Natural killer cell (primary cell): ENCODE data around the gene TRERF1. TPM values are rescaled to one million over a fixed set of nuclear protein-coding genes. Genes with fewer than 3 reads are reported as not detected.

Source experiments
- ATAC-seq, 3 donors: fragments of 150-1000 bp in 2 of 3; fragments of 200-7000 bp in 1 of 3; cut with Tn5 transposase; 1 replicate in 1 of 3; 2 replicates in 2 of 3; pipeline ENCODE4 v1.10.0; 2021; ENCODE audit warnings: mild to moderate bottlenecking in 2 of 3, moderate library complexity in 2 of 3
- DNase-seq, 2 donors: peaks; one replicate each; pipeline versions ENCODE4 v3.0.0 to v3.0.0-alpha.2; 2013 to 2021; ENCODE audit warnings: mixed read lengths in 1 of 2
- H3K27ac ChIP-seq: one replicate; pipeline ENCODE4 v1.5.1; 2013; ENCODE audit warnings: mild to moderate bottlenecking, low read length
- H3K27me3 ChIP-seq: one replicate; pipeline ENCODE4 v1.6.1; 2013; ENCODE audit warnings: low read length; ENCODE audit not compliant: control insufficient read depth, insufficient read depth
- H3K36me3 ChIP-seq: one replicate; pipeline ENCODE4 v1.6.1; 2013; ENCODE audit warnings: low read length; ENCODE audit not compliant: control insufficient read depth, insufficient read depth
- H3K4me1 ChIP-seq: one replicate; pipeline ENCODE4 v1.6.1; 2013; ENCODE audit warnings: low read length; ENCODE audit not compliant: control insufficient read depth, insufficient read depth
- H3K4me3 ChIP-seq: one replicate; pipeline ENCODE4 v1.5.1; 2013; ENCODE audit warnings: low read length
- H3K9me3 ChIP-seq: one replicate; pipeline ENCODE4 v1.6.1; 2013; ENCODE audit warnings: low read length; ENCODE audit not compliant: control insufficient read depth, insufficient read depth
- H3K27ac Mint-ChIP-seq, 2 donors: one replicate each; pipeline ENCODE4 v1.8.0; 2022; ENCODE audit warnings: mild to moderate bottlenecking in 2 of 2, mixed read lengths in 2 of 2, moderate library complexity in 1 of 2
- H3K27me3 Mint-ChIP-seq, 2 donors: one replicate each; pipeline ENCODE4 v1.8.0; 2022; ENCODE audit warnings: low read depth in 2 of 2, mixed read lengths in 2 of 2
- H3K36me3 Mint-ChIP-seq: one replicate; pipeline ENCODE4 v1.8.0; 2022; ENCODE audit warnings: mixed read lengths
- H3K4me1 Mint-ChIP-seq, 2 donors: one replicate each; pipeline ENCODE4 v1.8.0; 2022; ENCODE audit warnings: mixed read lengths in 2 of 2
- H3K4me3 Mint-ChIP-seq: one replicate; pipeline ENCODE4 v1.8.0; 2022; ENCODE audit warnings: mild to moderate bottlenecking, moderate library complexity, mixed read lengths
- H3K9me3 Mint-ChIP-seq, 2 donors: one replicate each; pipeline ENCODE4 v1.8.0; 2022; ENCODE audit warnings: mixed read lengths in 2 of 2
- CTCF ChIP-seq: fragments of 200-600 bp; IDR thresholded peaks from one replicate; pipeline ENCODE4 v1.8.0; 2022; ENCODE audit warnings: antibody characterized with exemption
- WGBS: methylation state at CpG from one replicate; pipeline ENCODE4 v1.1.7; 2013; ENCODE audit warnings: missing lambda C conversion rate; ENCODE audit not compliant: insufficient coverage; 5-methylcytosine and 5-hydroxymethylcytosine counted together
- intact Hi-C: fragments of 100-400 bp; cut with micrococcal nuclease; formaldehyde crosslinking; loops from one replicate; pipeline ENCODE4 v1.14.2; 2022
- total RNA-seq, 4 donors: library from RNA; stranded (reverse); fragments of 120-200 nt in 1 of 4; gene quantifications; one replicate each; pipeline versions ENCODE4 v1.2.3 to v1.2.4, GENCODE V29; 2013 to 2022

Gene TRERF1
- total RNA-seq, 3 donors from 2014 or later (not counting 1 experiment from before 2014, with no cell fraction given) = 34.6 to 42.3 (median 38.6) TPM

GRCh38 chr6:42224222-42225028 is 227.3 kb downstream of the TRERF1 start:
- H3K27ac Mint-ChIP-seq = no peak overlapping the region
- Histone ChIP-seq H3K9me3 (no peaks in the 10 kb centered on the region), H3K4me1 (no peaks in the 10 kb centered on the region), H3K36me3 (peaks cover 12% of the 10 kb centered on the region), H3K4me3 (no peak overlapping the region), H3K27ac (no peak overlapping the region), H3K27me3 (no peaks in the 10 kb centered on the region)
- DNase-seq (no peak), ATAC-seq (no peak)
- TF ChIP-seq CTCF = no peak
- no peak overlapping the region for H3K4me3 Mint-ChIP-seq
- no peaks in the 10 kb centered on the region for H3K27me3 Mint-ChIP-seq
- H3K36me3 Mint-ChIP-seq = no peaks in the 10 kb centered on the region
- intact Hi-C loops = no loop called here
- H3K4me1 Mint-ChIP-seq = no peaks in the 10 kb centered on the region
- 82% methylated on average over 12 of the region's 12 CpGs for WGBS
- H3K9me3 Mint-ChIP-seq = no peaks in the 10 kb centered on the region

DNA sequence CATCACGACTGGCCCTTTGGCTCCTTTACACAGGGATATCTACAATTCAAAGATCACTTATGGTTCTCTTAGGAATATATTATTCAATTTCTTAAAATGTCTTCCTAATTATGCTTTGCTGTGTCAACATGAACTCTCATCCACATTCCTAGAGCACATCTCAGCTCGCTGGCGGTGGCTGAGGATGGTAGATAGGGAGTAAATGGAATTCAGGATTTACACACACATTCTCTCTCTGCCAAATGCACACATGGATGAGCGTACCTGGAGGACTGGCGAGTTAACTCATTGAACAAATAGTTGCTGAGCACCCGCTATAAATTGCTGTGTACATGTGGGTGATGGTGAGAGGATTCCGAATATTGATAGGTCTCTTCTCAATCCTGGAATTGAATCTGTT is 229.3 kb downstream of the TRERF1 start:
- no peak overlapping the region for H3K27ac ChIP-seq
- H3K36me3 Mint-ChIP-seq = no peaks in the 10 kb centered on the region
- H3K27ac Mint-ChIP-seq = no peak overlapping the region
- intact Hi-C loops = no loop called here
- no peak overlapping the region for H3K4me3 ChIP-seq
- no peak overlapping the region for H3K4me3 Mint-ChIP-seq
- no peak for TF ChIP-seq CTCF
- H3K27me3 Mint-ChIP-seq = no peaks in the 10 kb centered on the region
- no peaks in the 10 kb centered on the region for H3K9me3 ChIP-seq
- no peaks in the 10 kb centered on the region for H3K27me3 ChIP-seq
- H3K4me1 Mint-ChIP-seq = peaks cover 4 to 5% of the 10 kb centered on the region in 2 donors
- H3K4me1 ChIP-seq = peaks cover 6% of the 10 kb centered on the region
- no peak for ATAC-seq
- DNase-seq = no peak
- 89% methylated on average over 4 of the region's 7 CpGs for WGBS
- H3K36me3 ChIP-seq = peaks cover 1% of the 10 kb centered on the region
- no peaks in the 10 kb centered on the region for H3K9me3 Mint-ChIP-seq

- Mint-ChIP-seq H3K9me3 (no peaks in the 10 kb centered on the region), H3K4me3 (no peak overlapping the region)
Observed at GRCh38 chr6:42221546-42221945, 230.2 kb downstream of the TRERF1 start.

More at GRCh38 chr6:42221546-42221945, 230.2 kb downstream of the TRERF1 start:
- Histone ChIP-seq H3K9me3 (no peaks in the 10 kb centered on the region), H3K27ac (no peak overlapping the region), H3K27me3 (no peaks in the 10 kb centered on the region), H3K4me3 (no peak overlapping the region), H3K4me1 (peaks cover 12% of the 10 kb centered on the region), H3K36me3 (no peaks in the 10 kb centered on the region)
- Mint-ChIP-seq H3K27ac (no peak overlapping the region), H3K4me1 (peaks cover 6 to 8% of the 10 kb centered on the region in 2 donors), H3K36me3 (no peaks in the 10 kb centered on the region), H3K27me3 (no peaks in the 10 kb centered on the region)
- 89% methylated on average over 4 of the region's 4 CpGs for WGBS
- TF ChIP-seq CTCF = no peak
- intact Hi-C loops = no loop called here
- ATAC-seq (no peak), DNase-seq (no peak)
